NB4 (cell line): Measurements from ENCODE around the gene DGKD.

Experiments
- CTCF ChIP-seq: IDR thresholded peaks from one replicate; pipeline ENCODE4 v1.5.1; 2012; ENCODE audit warnings: low read depth, low read length
- MAX ChIP-seq: IDR thresholded peaks from 2 replicates; pipeline ENCODE4 v1.6.1; 2011; ENCODE audit warnings: low read depth, low read length
- MYC ChIP-seq: IDR thresholded peaks from 2 replicates; pipeline ENCODE4 v1.6.1; 2011; ENCODE audit warnings: low read depth, low read length

- TF ChIP-seq CTCF: no peak
- TF ChIP-seq MAX: no peak
- no peak for TF ChIP-seq MYC
Measured at GRCh38 chr2:233491326-233491725, 137.0 kb downstream of the DGKD start.
